ENCODE data around the gene GRID2.

Gene GRID2

GRCh38 chr4:93320356-93320755 lies 1016.6 kb downstream of the GRID2 start:
- no peak overlapping the region for H3K4me3 ChIP-seq (ENCODE audit: low read length)
- no peak for TF ChIP-seq CTCF (IDR thresholded peaks at IDR 0.05; ENCODE audit: insufficient read depth, low read depth, low read length, missing control alignments)
- DNase-seq (ENCODE audit: low read depth): no peak

- no peak for TF ChIP-seq CTCF (IDR thresholded peaks at IDR 0.05; ENCODE audit: insufficient read depth, low read depth, low read length, missing control alignments)
- no peak for DNase-seq (ENCODE audit: low read depth)
- no peak overlapping the region for H3K4me3 ChIP-seq (ENCODE audit: low read length)
Measured at GRCh38 chr4:93327346-93327745, 1023.6 kb downstream of the GRID2 start.

GRCh38 chr4:93334003-93334402 lies 1030.2 kb downstream of the GRID2 start:
- TF ChIP-seq CTCF (IDR thresholded peaks at IDR 0.05; ENCODE audit: insufficient read depth, low read depth, low read length, missing control alignments): no peak
- peak; percentile 22 for DNase-seq (ENCODE audit: low read depth)
- no peak overlapping the region for H3K4me3 ChIP-seq (ENCODE audit: low read length)

- DNase-seq (ENCODE audit: low read depth): no peak
- no peak overlapping the region for H3K4me3 ChIP-seq (ENCODE audit: low read length)
- TF ChIP-seq CTCF (IDR thresholded peaks at IDR 0.05; ENCODE audit: insufficient read depth, low read depth, low read length, missing control alignments): no peak
Measured at GRCh38 chr4:93337196-93337595, 1033.4 kb downstream of the GRID2 start.

- no peak for DNase-seq (ENCODE audit: low read depth)
- no peak for TF ChIP-seq CTCF (IDR thresholded peaks at IDR 0.05; ENCODE audit: insufficient read depth, low read depth, low read length, missing control alignments)
- H3K4me3 ChIP-seq (ENCODE audit: low read length): no peak overlapping the region
Measured at GRCh38 chr4:93342738-93343137, 1039.0 kb downstream of the GRID2 start.

GRCh38 chr4:93346840-93347239 lies 1043.1 kb downstream of the GRID2 start:
- DNase-seq (ENCODE audit: low read depth): no peak
- no peak overlapping the region for H3K4me3 ChIP-seq (ENCODE audit: low read length)
- TF ChIP-seq CTCF (IDR thresholded peaks at IDR 0.05; ENCODE audit: insufficient read depth, low read depth, low read length, missing control alignments): no peak

- H3K4me3 ChIP-seq (ENCODE audit: low read length): no peak overlapping the region
- TF ChIP-seq CTCF (IDR thresholded peaks at IDR 0.05; ENCODE audit: insufficient read depth, low read depth, low read length, missing control alignments): no peak
- no peak for DNase-seq (ENCODE audit: low read depth)
Measured at GRCh38 chr4:93348896-93349295, 1045.1 kb downstream of the GRID2 start.
